ENCODE results near the gene GTF2B. TPM values are rescaled to one million over a fixed set of nuclear protein-coding genes. Genes with fewer than 3 reads are reported as not detected.
"Not testable (repeated sequence)": the region's sequence is repeated elsewhere in the genome, so short reads cannot be mapped to it uniquely, and the experiment has no call there.

The GTF2B gene
- 45.0 TPM for polyA plus RNA-seq (2013, experiment 1 of 2)
- 46.8 TPM for polyA plus RNA-seq (2013, experiment 2 of 2)

DNA sequence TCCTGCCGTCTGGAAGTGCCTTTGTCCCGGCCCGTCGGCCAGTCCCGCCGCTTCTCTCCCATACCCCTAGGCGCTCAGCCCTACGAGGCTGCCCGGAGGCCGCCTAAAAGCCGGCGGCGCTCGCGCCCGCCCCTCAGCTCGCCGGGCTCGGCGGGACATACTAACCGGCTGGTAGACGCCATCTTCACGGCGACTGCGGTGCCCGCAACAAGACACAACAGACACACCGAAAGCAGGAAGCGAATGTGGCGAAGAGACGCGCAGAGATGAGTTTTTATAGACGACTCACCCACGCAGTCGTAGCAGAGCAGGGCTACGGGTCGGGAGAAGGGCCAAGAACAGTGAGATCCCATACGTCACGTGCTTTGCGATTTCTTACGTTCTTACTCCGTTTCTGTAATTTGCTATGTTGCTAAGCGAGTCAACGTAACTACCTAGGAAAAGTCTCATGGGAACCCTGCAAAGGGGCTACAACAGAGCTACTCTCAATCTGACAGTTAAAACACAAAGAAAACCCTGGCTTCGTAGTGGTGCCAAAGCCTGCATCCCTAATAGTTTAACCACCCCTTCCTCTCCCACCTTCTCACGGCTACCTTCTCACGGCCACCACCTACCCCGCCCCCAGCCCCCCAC is at the start of gene GTF2B:
Gene GTF2B (minus strand): TSS at position 250 of the 633 bp plus-strand sequence. CDS start 68 bp downstream, at position 182.
- H3K27ac ChIP-seq (ENCODE audit: low read depth, low read length, severe bottlenecking): peak within 1 kb of the TSS; percentile 86
- H3K9me3 ChIP-seq (ENCODE audit: control insufficient read depth, low read length): no peaks in the 10 kb centered on the region
- peak within 1 kb of the TSS; percentile 84 for H3K4me3 ChIP-seq (ENCODE audit: extremely low read depth, insufficient read depth, low read length, poor library complexity, severe bottlenecking)
- H3K4me1 ChIP-seq (ENCODE audit: control insufficient read depth, insufficient read depth, low read length, poor library complexity, severe bottlenecking): no peaks in the 10 kb centered on the region
- peaks cover 8% of the 10 kb centered on the region for H3K36me3 ChIP-seq (ENCODE audit: control insufficient read depth, insufficient read depth, low read length)
- 0% methylated on average over 42 to 43 of the region's 47 CpGs for WGBS, 2 experiments (ENCODE audit: insufficient coverage in 2 of 2)

- WGBS, 2 experiments (ENCODE audit: insufficient coverage in 2 of 2): no CpG with 5 or more reads among the region's 1 CpG
- H3K9me3 ChIP-seq (ENCODE audit: control insufficient read depth, low read length); H3K27ac ChIP-seq (ENCODE audit: low read depth, low read length, severe bottlenecking); H3K4me3 ChIP-seq (ENCODE audit: extremely low read depth, insufficient read depth, low read length, poor library complexity, severe bottlenecking); H3K4me1 ChIP-seq (ENCODE audit: control insufficient read depth, insufficient read depth, low read length, poor library complexity, severe bottlenecking): not testable (repeated sequence)
- peaks cover 61% of the 10 kb centered on the region for H3K36me3 ChIP-seq (ENCODE audit: control insufficient read depth, insufficient read depth, low read length)
Observed at GRCh38 chr1:88938528-88938927, 47.2 kb upstream of the GTF2B start.

- Histone ChIP-seq H3K36me3 (ENCODE audit: control insufficient read depth, insufficient read depth, low read length) (peaks cover 55% of the 10 kb centered on the region), H3K4me1 (ENCODE audit: control insufficient read depth, insufficient read depth, low read length, poor library complexity, severe bottlenecking) (no peaks in the 10 kb centered on the region), H3K4me3 (ENCODE audit: extremely low read depth, insufficient read depth, low read length, poor library complexity, severe bottlenecking) (no peak overlapping the region), H3K9me3 (ENCODE audit: control insufficient read depth, low read length) (no peaks in the 10 kb centered on the region), H3K27ac (ENCODE audit: low read depth, low read length, severe bottlenecking) (no peak overlapping the region)
- WGBS, 2 experiments (ENCODE audit: insufficient coverage in 2 of 2): 93 to 98% methylated on average over 3 to 4 of the region's 4 CpGs
Observed at GRCh38 chr1:88936760-88937342, 45.5 kb upstream of the GTF2B start.

GRCh38 chr1:88936223-88936523 is 44.8 kb upstream of the GTF2B start:
- H3K4me3 ChIP-seq (ENCODE audit: extremely low read depth, insufficient read depth, low read length, poor library complexity, severe bottlenecking): no peak overlapping the region
- no peak overlapping the region for H3K27ac ChIP-seq (ENCODE audit: low read depth, low read length, severe bottlenecking)
- peaks cover 49% of the 10 kb centered on the region for H3K36me3 ChIP-seq (ENCODE audit: control insufficient read depth, insufficient read depth, low read length)
- no peaks in the 10 kb centered on the region for H3K9me3 ChIP-seq (ENCODE audit: control insufficient read depth, low read length)
- H3K4me1 ChIP-seq (ENCODE audit: control insufficient read depth, insufficient read depth, low read length, poor library complexity, severe bottlenecking): no peaks in the 10 kb centered on the region

DNA sequence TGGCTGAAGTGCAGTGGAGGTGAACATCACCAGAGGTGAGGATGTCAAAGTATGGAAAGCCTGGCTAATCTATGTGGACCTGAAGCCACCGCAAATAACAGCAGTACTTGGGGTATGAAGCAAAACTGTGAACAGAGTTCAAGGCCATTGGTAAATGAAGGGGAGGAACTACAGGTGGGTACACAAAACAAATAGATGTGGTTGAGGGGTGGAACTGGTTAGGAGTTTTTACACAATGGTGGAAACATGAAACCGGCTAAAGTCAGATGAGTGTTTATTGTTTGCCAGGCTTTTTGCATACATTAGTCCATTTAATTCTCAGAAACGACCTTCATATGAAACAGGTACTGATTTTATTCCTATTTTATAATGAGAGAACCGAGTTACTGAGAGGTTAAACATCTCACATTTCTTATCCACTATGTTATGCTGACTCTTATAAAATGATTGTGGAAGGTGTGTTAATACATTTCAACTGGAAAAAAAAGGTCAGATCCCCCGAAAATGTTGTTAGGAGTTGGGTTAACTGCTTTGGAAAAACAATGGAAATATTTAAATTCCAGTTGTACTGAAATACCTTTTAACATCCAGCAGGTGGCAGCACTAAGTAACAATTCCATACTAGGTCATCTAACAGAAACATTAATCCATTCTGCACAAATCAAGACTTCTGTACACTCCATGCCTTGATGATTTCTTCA is 44.3 kb upstream of the GTF2B start:
- no peak overlapping the region for H3K27ac ChIP-seq (ENCODE audit: low read depth, low read length, severe bottlenecking)
- no peaks in the 10 kb centered on the region for H3K9me3 ChIP-seq (ENCODE audit: control insufficient read depth, low read length)
- peaks cover 48% of the 10 kb centered on the region for H3K36me3 ChIP-seq (ENCODE audit: control insufficient read depth, insufficient read depth, low read length)
- WGBS, 2 experiments (ENCODE audit: insufficient coverage in 2 of 2): 100% methylated on average over 1 of the region's 5 CpGs
- H3K4me3 ChIP-seq (ENCODE audit: extremely low read depth, insufficient read depth, low read length, poor library complexity, severe bottlenecking): no peak overlapping the region
- H3K4me1 ChIP-seq (ENCODE audit: control insufficient read depth, insufficient read depth, low read length, poor library complexity, severe bottlenecking): no peaks in the 10 kb centered on the region

- H3K36me3 ChIP-seq (ENCODE audit: control insufficient read depth, insufficient read depth, low read length): peaks cover 49% of the 10 kb centered on the region
- H3K27ac ChIP-seq (ENCODE audit: low read depth, low read length, severe bottlenecking); H3K4me3 ChIP-seq (ENCODE audit: extremely low read depth, insufficient read depth, low read length, poor library complexity, severe bottlenecking); H3K4me1 ChIP-seq (ENCODE audit: control insufficient read depth, insufficient read depth, low read length, poor library complexity, severe bottlenecking); H3K9me3 ChIP-seq (ENCODE audit: control insufficient read depth, low read length): not testable (repeated sequence)
- 94 to 100% methylated on average over 3 of the region's 7 CpGs for WGBS, 2 experiments (ENCODE audit: insufficient coverage in 2 of 2)
Observed at GRCh38 chr1:88930176-88930575, 38.8 kb upstream of the GTF2B start.

- no peak overlapping the region for H3K27ac ChIP-seq (ENCODE audit: low read depth, low read length, severe bottlenecking)
- H3K9me3 ChIP-seq (ENCODE audit: control insufficient read depth, low read length): no peaks in the 10 kb centered on the region
- H3K36me3 ChIP-seq (ENCODE audit: control insufficient read depth, insufficient read depth, low read length): peaks cover 59% of the 10 kb centered on the region
- 83 to 86% methylated on average over 2 of the region's 2 CpGs for WGBS, 2 experiments (ENCODE audit: insufficient coverage in 2 of 2)
- no peaks in the 10 kb centered on the region for H3K4me1 ChIP-seq (ENCODE audit: control insufficient read depth, insufficient read depth, low read length, poor library complexity, severe bottlenecking)
- no peak overlapping the region for H3K4me3 ChIP-seq (ENCODE audit: extremely low read depth, insufficient read depth, low read length, poor library complexity, severe bottlenecking)
Observed at GRCh38 chr1:88923224-88923623, 31.9 kb upstream of the GTF2B start.

GRCh38 chr1:88922214-88922613 is 30.8 kb upstream of the GTF2B start:
- Histone ChIP-seq H3K4me3 (ENCODE audit: extremely low read depth, insufficient read depth, low read length, poor library complexity, severe bottlenecking) (no peak overlapping the region), H3K9me3 (ENCODE audit: control insufficient read depth, low read length) (peaks cover 5% of the 10 kb centered on the region), H3K4me1 (ENCODE audit: control insufficient read depth, insufficient read depth, low read length, poor library complexity, severe bottlenecking) (no peaks in the 10 kb centered on the region), H3K27ac (ENCODE audit: low read depth, low read length, severe bottlenecking) (no peak overlapping the region), H3K36me3 (ENCODE audit: control insufficient read depth, insufficient read depth, low read length) (peaks cover 57% of the 10 kb centered on the region)
- WGBS, 2 experiments (ENCODE audit: insufficient coverage in 2 of 2): 93 to 97% methylated on average over 3 of the region's 3 CpGs

DNA sequence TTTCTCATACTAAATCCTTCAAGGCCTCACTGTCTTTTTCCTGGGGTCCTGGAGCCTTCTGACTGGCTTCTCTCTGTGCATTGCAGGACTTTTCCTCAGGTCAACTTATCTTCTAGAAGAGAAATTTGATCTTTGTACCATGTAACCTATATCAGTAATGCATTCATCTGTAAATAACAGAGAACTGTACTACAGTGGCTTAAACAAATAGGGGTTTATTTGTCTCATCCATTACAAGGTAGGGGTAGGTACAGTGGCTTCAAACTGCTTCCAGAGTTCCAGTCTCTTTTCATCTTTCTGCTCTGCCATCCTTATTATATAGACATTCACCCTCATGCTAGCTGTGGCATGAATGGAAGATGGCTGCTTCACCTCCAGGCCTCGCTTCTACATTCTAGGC is 29.5 kb upstream of the GTF2B start:
- peaks cover 9% of the 10 kb centered on the region for H3K9me3 ChIP-seq (ENCODE audit: control insufficient read depth, low read length)

DNA sequence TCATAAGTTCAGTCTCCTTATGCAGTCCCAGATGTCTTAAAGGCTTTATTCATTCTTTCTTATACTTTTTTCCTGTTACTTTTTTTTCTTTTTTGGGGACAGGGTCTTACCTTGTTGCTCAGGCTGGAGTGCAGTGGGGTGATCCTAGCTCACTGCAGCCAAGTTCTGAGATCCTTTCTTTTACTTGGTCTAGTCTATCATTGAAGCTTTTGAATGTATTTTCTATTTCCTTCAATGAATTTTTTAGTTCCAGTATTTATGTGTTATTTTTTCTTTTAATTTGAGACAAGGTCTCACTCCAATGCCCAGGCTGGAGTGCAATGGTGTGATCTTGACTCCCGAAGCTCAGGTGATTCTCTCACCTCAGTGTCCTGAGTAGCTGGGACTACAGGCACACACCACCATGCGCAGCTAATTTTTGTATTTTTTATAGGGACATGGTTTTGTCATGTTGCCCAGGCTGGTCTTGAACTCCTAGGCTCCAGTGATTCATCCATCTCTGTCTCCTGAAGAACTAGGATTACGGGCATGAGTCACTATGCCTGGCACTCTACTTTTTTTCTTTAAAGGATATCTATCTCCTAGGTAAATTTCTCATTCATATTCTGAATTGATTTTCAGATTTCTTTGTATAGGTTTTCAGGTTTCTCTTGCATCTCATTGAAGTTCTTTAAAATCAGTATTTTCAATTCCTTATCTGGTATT is 26.1 kb upstream of the GTF2B start:
- Histone ChIP-seq H3K27ac (ENCODE audit: low read depth, low read length, severe bottlenecking) (no peak overlapping the region), H3K4me1 (ENCODE audit: control insufficient read depth, insufficient read depth, low read length, poor library complexity, severe bottlenecking) (no peaks in the 10 kb centered on the region), H3K4me3 (ENCODE audit: extremely low read depth, insufficient read depth, low read length, poor library complexity, severe bottlenecking) (no peak overlapping the region), H3K36me3 (ENCODE audit: control insufficient read depth, insufficient read depth, low read length) (peaks cover 25% of the 10 kb centered on the region), H3K9me3 (ENCODE audit: control insufficient read depth, low read length) (peaks cover 9% of the 10 kb centered on the region)
- 93% methylated on average over 3 of the region's 3 CpGs; no CpG with 5 or more reads in 1 of the 2 experiments for WGBS, 2 experiments (ENCODE audit: insufficient coverage in 2 of 2)

More for the DNA sequence above, 29.5 kb upstream of the GTF2B start:
- WGBS, 2 experiments (ENCODE audit: insufficient coverage in 2 of 2): no CpG with 5 or more reads among the region's 1 CpG
- no peaks in the 10 kb centered on the region for H3K4me1 ChIP-seq (ENCODE audit: control insufficient read depth, insufficient read depth, low read length, poor library complexity, severe bottlenecking)
- peaks cover 53% of the 10 kb centered on the region for H3K36me3 ChIP-seq (ENCODE audit: control insufficient read depth, insufficient read depth, low read length)
- no peak overlapping the region for H3K4me3 ChIP-seq (ENCODE audit: extremely low read depth, insufficient read depth, low read length, poor library complexity, severe bottlenecking)
- H3K27ac ChIP-seq (ENCODE audit: low read depth, low read length, severe bottlenecking): no peak overlapping the region

All from mesodermal cell (in vitro differentiated cells).